OCI-LY3 (cell line): ENCODE results near the gene DDOST.

ENCODE experiments used
- CTCF ChIP-seq: fragments of 200-600, 300-600 bp; sonication (generic); IDR thresholded peaks from 2 replicates; pipeline ENCODE4 v1.5.1; 2014; ENCODE audit warnings: antibody characterized with exemption, low read length, low read depth
- EZH2phosphoT487 ChIP-seq: fragments of 200-600 bp; shearing (Covaris generic); IDR thresholded peaks from 2 replicates; pipeline ENCODE4 v1.6.1; 2018; ENCODE audit warnings: antibody characterized with exemption, mixed run types, low read depth

GRCh38 chr1:20666146-20666545 lies 5.0 kb upstream of the DDOST start:
- TF ChIP-seq CTCF, result no peak
- no peak for TF ChIP-seq EZH2phosphoT487
